ENCODE measurements around the gene TLR1.

TLR1 gene

DNA sequence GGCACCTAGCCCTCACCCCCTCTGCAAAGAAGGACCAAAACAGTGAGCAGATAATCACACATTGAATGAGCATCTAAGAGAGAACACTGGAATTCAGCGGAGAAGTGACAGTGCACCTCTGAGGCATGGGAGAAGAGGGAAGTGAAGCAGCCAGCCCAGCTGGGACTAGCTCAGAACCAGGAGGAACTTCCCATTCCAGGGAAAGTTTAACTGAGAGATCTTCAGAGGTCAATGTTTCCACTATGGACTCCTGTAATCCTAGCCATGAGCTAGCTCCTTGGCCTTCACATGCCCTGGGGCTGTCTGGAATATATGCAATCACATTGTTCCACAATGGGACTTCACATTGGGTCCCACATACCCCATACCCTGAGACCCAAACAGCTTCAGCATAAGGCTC, 27.6 kb upstream of the TLR1 start:
- TF ChIP-seq, protein P1, sequence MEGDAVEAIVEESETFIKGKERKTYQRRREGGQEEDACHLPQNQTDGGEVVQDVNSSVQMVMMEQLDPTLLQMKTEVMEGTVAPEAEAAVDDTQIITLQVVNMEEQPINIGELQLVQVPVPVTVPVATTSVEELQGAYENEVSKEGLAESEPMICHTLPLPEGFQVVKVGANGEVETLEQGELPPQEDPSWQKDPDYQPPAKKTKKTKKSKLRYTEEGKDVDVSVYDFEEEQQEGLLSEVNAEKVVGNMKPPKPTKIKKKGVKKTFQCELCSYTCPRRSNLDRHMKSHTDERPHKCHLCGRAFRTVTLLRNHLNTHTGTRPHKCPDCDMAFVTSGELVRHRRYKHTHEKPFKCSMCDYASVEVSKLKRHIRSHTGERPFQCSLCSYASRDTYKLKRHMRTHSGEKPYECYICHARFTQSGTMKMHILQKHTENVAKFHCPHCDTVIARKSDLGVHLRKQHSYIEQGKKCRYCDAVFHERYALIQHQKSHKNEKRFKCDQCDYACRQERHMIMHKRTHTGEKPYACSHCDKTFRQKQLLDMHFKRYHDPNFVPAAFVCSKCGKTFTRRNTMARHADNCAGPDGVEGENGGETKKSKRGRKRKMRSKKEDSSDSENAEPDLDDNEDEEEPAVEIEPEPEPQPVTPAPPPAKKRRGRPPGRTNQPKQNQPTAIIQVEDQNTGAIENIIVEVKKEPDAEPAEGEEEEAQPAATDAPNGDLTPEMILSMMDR (IDR thresholded peaks at IDR 0.05) = no peak

DNA sequence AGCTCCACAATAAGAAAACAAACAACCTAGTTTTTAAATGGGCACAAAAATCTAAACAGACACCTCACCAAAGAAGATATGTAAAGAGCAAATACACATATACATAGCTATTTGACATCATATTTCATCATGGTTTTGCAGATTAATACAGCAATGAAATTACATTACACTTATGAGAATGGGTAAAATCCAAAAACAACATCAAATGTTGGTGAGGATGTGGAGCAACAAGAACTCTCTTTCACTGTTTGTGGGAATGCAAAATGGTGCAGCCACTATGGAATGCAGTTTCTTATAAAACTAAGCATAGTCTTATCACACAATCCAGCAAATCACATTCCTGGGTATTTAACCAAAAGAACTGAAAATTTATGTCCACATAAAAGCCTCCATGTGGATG, 27.1 kb upstream of the TLR1 start:
- TF ChIP-seq, protein P1 (IDR thresholded peaks at IDR 0.05) = no peak

DNA sequence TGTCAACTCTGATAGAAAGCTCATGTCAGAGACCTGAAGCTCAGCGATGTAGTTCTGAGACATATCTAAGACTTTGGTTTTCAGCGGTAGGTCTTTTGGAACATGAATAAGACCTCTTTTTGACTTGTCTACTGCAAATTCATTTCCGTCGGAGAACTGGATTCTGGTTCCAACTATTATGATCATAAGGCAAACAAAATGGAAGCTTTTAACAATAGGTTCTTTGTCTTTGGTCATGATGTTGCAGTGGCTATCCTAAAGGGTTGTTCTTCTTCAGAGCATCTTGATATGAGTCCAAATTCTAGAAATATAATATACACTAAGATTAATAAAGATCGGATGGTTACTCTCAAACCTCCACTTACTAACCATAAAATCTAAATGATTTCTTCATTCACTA, 24.6 kb upstream of the TLR1 start:
- TF ChIP-seq, protein P1 (IDR thresholded peaks at IDR 0.05) = no peak

DNA sequence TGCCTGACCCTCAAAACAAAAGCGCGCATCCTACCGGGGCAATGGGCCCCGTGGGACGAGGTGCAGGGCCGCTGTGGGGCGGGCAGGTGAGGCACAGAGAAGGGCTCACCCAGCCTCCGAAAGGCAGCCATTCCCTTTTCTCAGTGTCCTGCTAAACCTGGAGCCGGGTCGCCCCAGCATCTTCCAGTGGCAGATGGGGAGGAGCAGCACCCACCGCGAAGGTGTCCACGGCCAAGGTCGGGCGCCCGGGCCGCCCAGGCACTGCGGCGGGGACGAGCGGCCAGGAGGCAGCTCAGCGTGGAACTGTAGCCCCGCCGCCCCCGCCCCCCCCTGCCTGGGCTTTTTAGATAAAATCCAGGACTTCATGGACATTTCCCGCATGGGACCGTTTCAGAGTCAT, 19.2 kb upstream of the TLR1 start:
- TF ChIP-seq, protein P1 (IDR thresholded peaks at IDR 0.05) = no peak

DNA sequence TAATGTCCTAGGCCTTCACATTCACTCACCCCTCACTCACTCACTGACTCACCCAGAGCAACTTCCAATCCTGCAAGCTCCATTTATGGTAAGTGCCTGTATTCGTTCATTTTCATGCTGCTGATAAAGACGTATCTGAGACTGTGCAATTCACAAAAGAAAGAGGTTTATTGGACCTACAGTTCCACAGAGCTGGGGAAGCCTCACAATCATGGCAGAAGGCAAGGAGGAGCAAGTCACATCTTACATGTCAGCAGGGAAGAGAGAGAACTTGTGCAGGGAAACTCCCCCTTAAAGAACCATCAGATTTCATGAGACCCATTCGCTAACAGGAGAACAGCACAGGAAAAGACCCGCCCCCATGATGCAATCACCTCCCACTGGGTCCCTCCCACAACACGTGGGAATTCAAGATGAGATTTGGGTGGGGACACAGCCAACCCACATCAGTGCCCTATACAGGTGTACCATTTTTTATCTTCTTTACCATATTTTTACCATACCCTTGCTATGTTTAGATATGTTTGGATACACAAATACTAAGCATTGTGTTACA, 18.2 kb upstream of the TLR1 start:
- TF ChIP-seq, protein P1 (IDR thresholded peaks at IDR 0.05) = no peak

DNA sequence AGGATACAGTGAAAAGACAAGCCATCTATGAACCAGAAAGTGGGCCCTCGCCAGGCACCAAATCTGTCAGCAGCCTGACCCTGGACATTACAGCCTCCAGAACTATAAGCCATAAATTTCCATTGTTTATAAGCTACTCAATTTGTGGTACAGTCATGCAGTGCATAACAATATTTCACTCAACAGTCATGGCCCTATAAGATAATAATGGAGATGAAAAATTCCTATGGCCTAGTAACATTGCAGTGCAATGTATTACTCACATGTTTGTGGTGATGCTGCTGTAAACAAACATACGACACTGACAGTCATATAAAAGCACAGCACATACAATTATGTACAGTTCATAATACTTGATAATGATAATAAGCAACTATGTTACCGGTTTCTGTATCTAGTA, 17.1 kb upstream of the TLR1 start:
- TF ChIP-seq, protein P1 (IDR thresholded peaks at IDR 0.05) = no peak

DNA sequence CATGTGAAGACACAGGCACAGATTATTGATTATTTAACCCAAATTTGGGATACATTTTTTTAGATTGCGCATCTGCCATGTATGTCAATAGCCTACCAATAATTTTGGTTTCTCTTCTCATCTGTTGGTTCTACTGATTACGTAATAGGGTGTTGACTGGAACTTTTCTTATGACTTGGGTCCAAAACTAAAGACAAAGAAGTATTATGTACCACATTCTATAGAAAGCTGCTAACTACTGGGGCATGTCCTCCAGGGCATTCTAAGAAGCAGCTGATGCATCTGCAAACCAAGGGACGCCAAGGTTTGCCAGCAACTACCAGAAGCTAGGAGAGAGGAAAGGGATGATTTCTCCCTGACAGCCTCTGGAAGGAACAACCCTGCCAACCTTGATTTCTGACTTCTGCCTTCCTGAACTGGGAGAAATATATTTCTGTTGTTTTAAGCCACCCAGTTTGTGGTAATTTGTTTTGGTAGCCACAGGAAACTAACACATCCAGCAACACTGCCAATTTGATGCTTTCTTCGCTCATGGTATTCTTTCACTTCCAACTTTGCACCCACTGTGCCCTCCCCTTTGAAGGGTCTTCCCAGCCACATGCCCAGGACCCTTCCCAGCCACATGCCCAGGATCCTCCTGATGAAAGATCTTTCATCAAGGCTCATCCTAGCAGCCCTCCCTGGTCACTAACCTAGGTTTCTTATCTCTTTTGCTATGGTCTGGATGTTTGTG, 15.9 kb upstream of the TLR1 start:
- TF ChIP-seq, protein P1 (IDR thresholded peaks at IDR 0.05) = no peak

All from LNCAP (cell line).